Ectodermal cell (in vitro differentiated cells): ENCODE results near the gene NOD2.

Source experiments
- H3K27ac ChIP-seq: 2 replicates; pipeline ENCODE4 v1.7.0; 2013; ENCODE audit warnings: mild to moderate bottlenecking, low read depth, low read length; ENCODE audit not compliant: insufficient read depth, poor library complexity, severe bottlenecking
- H3K27me3 ChIP-seq: 2 replicates; pipeline ENCODE4 v1.7.0; 2013; ENCODE audit warnings: mild to moderate bottlenecking, low read length; ENCODE audit not compliant: insufficient read depth, control insufficient read depth, poor library complexity, severe bottlenecking
- H3K36me3 ChIP-seq: one replicate; pipeline ENCODE4 v1.7.0; 2013; ENCODE audit warnings: low read length; ENCODE audit not compliant: control insufficient read depth, insufficient read depth
- H3K4me1 ChIP-seq: one replicate; pipeline ENCODE4 v1.7.0; 2013; ENCODE audit warnings: low read length; ENCODE audit not compliant: control insufficient read depth, insufficient read depth
- H3K4me3 ChIP-seq: 2 replicates; pipeline ENCODE4 v1.7.0; 2013; ENCODE audit warnings: low read depth, low read length, control low read depth; ENCODE audit not compliant: insufficient read depth
- H3K9me3 ChIP-seq: 2 replicates; pipeline ENCODE4 v1.7.0; 2013; ENCODE audit warnings: mild to moderate bottlenecking, low read length, moderate library complexity; ENCODE audit not compliant: control insufficient read depth
- WGBS, 2 experiments: methylation state at CpG; one replicate each; pipeline ENCODE4 v1.1.7; 2013; ENCODE audit warnings: missing lambda C conversion rate in 2 of 2; 5-methylcytosine and 5-hydroxymethylcytosine counted together

Gene NOD2

GRCh38 chr16:50761267-50761666, 67.9 kb downstream of the NOD2 start:
- H3K27ac ChIP-seq = no peak overlapping the region
- no peaks in the 10 kb centered on the region for H3K36me3 ChIP-seq
- no peaks in the 10 kb centered on the region for H3K9me3 ChIP-seq
- H3K4me3 ChIP-seq = no peak overlapping the region
- 89 to 95% methylated on average over 1 of the region's 1 CpG for WGBS, 2 experiments
- no peaks in the 10 kb centered on the region for H3K27me3 ChIP-seq
- no peaks in the 10 kb centered on the region for H3K4me1 ChIP-seq

GRCh38 chr16:50762241-50762640, 68.8 kb downstream of the NOD2 start:
- Histone ChIP-seq H3K27me3 (no peaks in the 10 kb centered on the region), H3K36me3 (no peaks in the 10 kb centered on the region), H3K9me3 (no peaks in the 10 kb centered on the region), H3K27ac (no peak overlapping the region), H3K4me3 (no peak overlapping the region), H3K4me1 (no peaks in the 10 kb centered on the region)
- 94 to 96% methylated on average over 3 of the region's 3 CpGs for WGBS, 2 experiments

- 85 to 94% methylated on average over 1 to 2 of the region's 2 CpGs for WGBS, 2 experiments
- H3K27ac ChIP-seq = no peak overlapping the region
Measured at GRCh38 chr16:50763211-50763610, 69.8 kb downstream of the NOD2 start.

GRCh38 chr16:50765260-50765659, 71.9 kb downstream of the NOD2 start:
- no peaks in the 10 kb centered on the region for H3K4me1 ChIP-seq
- WGBS, 2 experiments = 80 to 100% methylated on average over 1 of the region's 1 CpG
- no peaks in the 10 kb centered on the region for H3K36me3 ChIP-seq

More at GRCh38 chr16:50763211-50763610, 69.8 kb downstream of the NOD2 start:
- H3K4me1 ChIP-seq = no peaks in the 10 kb centered on the region
- H3K9me3 ChIP-seq = no peaks in the 10 kb centered on the region
- H3K4me3 ChIP-seq = no peak overlapping the region
- H3K27me3 ChIP-seq = no peaks in the 10 kb centered on the region
- H3K36me3 ChIP-seq = no peaks in the 10 kb centered on the region

GRCh38 chr16:50765861-50766260, 72.5 kb downstream of the NOD2 start:
- no peaks in the 10 kb centered on the region for H3K4me1 ChIP-seq
- H3K9me3 ChIP-seq = no peaks in the 10 kb centered on the region
- H3K36me3 ChIP-seq = no peaks in the 10 kb centered on the region
- H3K27ac ChIP-seq = no peak overlapping the region
- WGBS, 2 experiments = 90 to 92% methylated on average over 1 of the region's 1 CpG
- no peak overlapping the region for H3K4me3 ChIP-seq
- no peaks in the 10 kb centered on the region for H3K27me3 ChIP-seq

More at GRCh38 chr16:50765260-50765659, 71.9 kb downstream of the NOD2 start:
- Histone ChIP-seq H3K27ac (no peak overlapping the region), H3K27me3 (no peaks in the 10 kb centered on the region), H3K4me3 (no peak overlapping the region), H3K9me3 (no peaks in the 10 kb centered on the region)

GRCh38 chr16:50767197-50767596, 73.8 kb downstream of the NOD2 start:
- H3K36me3 ChIP-seq = no peaks in the 10 kb centered on the region
- no peak overlapping the region for H3K27ac ChIP-seq
- WGBS, 2 experiments = 100% methylated on average over 1 of the region's 2 CpGs; no CpG with 5 or more reads in 1 of the 2 experiments
- H3K27me3 ChIP-seq = no peaks in the 10 kb centered on the region
- no peaks in the 10 kb centered on the region for H3K9me3 ChIP-seq
- H3K4me1 ChIP-seq = no peaks in the 10 kb centered on the region
- H3K4me3 ChIP-seq = no peak overlapping the region

GRCh38 chr16:50771366-50771765, 78.0 kb downstream of the NOD2 start:
- Histone ChIP-seq H3K27ac (no peak overlapping the region), H3K9me3 (no peaks in the 10 kb centered on the region), H3K27me3 (no peaks in the 10 kb centered on the region), H3K4me3 (no peak overlapping the region), H3K36me3 (no peaks in the 10 kb centered on the region), H3K4me1 (no peaks in the 10 kb centered on the region)
- 94 to 100% methylated on average over 1 to 3 of the region's 3 CpGs for WGBS, 2 experiments

- Histone ChIP-seq H3K36me3 (no peaks in the 10 kb centered on the region), H3K4me1 (no peaks in the 10 kb centered on the region), H3K27ac (no peak overlapping the region), H3K4me3 (no peak overlapping the region), H3K27me3 (no peaks in the 10 kb centered on the region), H3K9me3 (no peaks in the 10 kb centered on the region)
- WGBS, 2 experiments = 88 to 96% methylated on average over 4 to 5 of the region's 5 CpGs
Measured at GRCh38 chr16:50774405-50774804, 81.0 kb downstream of the NOD2 start.

GRCh38 chr16:50774960-50775359, 81.6 kb downstream of the NOD2 start:
- Histone ChIP-seq H3K36me3 (no peaks in the 10 kb centered on the region), H3K27ac (no peak overlapping the region), H3K4me1 (no peaks in the 10 kb centered on the region), H3K4me3 (no peak overlapping the region), H3K9me3 (no peaks in the 10 kb centered on the region), H3K27me3 (no peaks in the 10 kb centered on the region)
- 93% methylated on average over 2 to 3 of the region's 3 CpGs for WGBS, 2 experiments

GRCh38 chr16:50776037-50776436, 82.6 kb downstream of the NOD2 start:
- Histone ChIP-seq H3K27me3 (no peaks in the 10 kb centered on the region), H3K4me3 (no peak overlapping the region), H3K4me1 (no peaks in the 10 kb centered on the region), H3K36me3 (no peaks in the 10 kb centered on the region), H3K27ac (no peak overlapping the region), H3K9me3 (no peaks in the 10 kb centered on the region)
- WGBS, 2 experiments = 85% methylated on average over 1 of the region's 1 CpG; no CpG with 5 or more reads in 1 of the 2 experiments
